Osteoblast (primary cell): ENCODE measurements around the gene CD2BP2. TPM values are rescaled to one million over a fixed set of nuclear protein-coding genes. Genes with fewer than 3 reads are reported as not detected.

Experiments
- DNase-seq: peaks from one replicate; pipeline ENCODE4 v3.0.0; 2011; ENCODE audit warnings: low spot score, mixed read lengths; ENCODE audit not compliant: insufficient read length; ENCODE audit errors: missing footprints
- H2AFZ ChIP-seq: 2 replicates; pipeline ENCODE4 v1.6.0; 2011; ENCODE audit warnings: mild to moderate bottlenecking, low read length
- H3K27ac ChIP-seq: 2 replicates; pipeline ENCODE4 v1.5.1; 2011; ENCODE audit warnings: mild to moderate bottlenecking, low read depth, low read length, moderate library complexity
- H3K27me3 ChIP-seq: 2 replicates; pipeline ENCODE4 v1.6.0; 2012; ENCODE audit warnings: mild to moderate bottlenecking, control low read depth, inconsistent platforms, low read length, moderate library complexity; ENCODE audit not compliant: insufficient read depth
- H3K36me3 ChIP-seq: 2 replicates; pipeline ENCODE4 v1.5.1; 2011; ENCODE audit warnings: mild to moderate bottlenecking, low read length, control low read depth, moderate library complexity; ENCODE audit not compliant: insufficient read depth
- H3K4me1 ChIP-seq: 2 replicates; pipeline ENCODE4 v1.5.1; 2011; ENCODE audit warnings: mild to moderate bottlenecking, low read length, control low read depth, moderate library complexity; ENCODE audit not compliant: insufficient read depth
- H3K4me2 ChIP-seq: 2 replicates; pipeline ENCODE4 v1.6.0; 2011; ENCODE audit warnings: mild to moderate bottlenecking, low read length; ENCODE audit not compliant: insufficient read depth
- H3K4me3 ChIP-seq: fragments of 200-600 bp; sonication (generic); 3 replicates; pipeline ENCODE4 v1.5.1; 2012; ENCODE audit warnings: mild to moderate bottlenecking, low read length, inconsistent platforms; ENCODE audit not compliant: insufficient read depth
- H3K79me2 ChIP-seq: 2 replicates; pipeline ENCODE4 v1.6.0; 2012; ENCODE audit warnings: mild to moderate bottlenecking, low read length, control low read depth, inconsistent platforms; ENCODE audit not compliant: insufficient read depth
- H3K9me3 ChIP-seq: 2 replicates; pipeline ENCODE4 v1.5.1; 2011; ENCODE audit warnings: low read depth, low read length, control low read depth
- H4K20me1 ChIP-seq: 2 replicates; pipeline ENCODE4 v1.6.0; 2012; ENCODE audit warnings: mild to moderate bottlenecking, low read length, control low read depth; ENCODE audit not compliant: insufficient read depth
- CTCF ChIP-seq: IDR thresholded peaks from 2 replicates; pipeline ENCODE4 v1.5.1; 2011; ENCODE audit warnings: mild to moderate bottlenecking, low read depth, low read length, moderate library complexity; ENCODE audit errors: extremely low read depth
- total RNA-seq: library from RNA; depleted of rRNA; stranded (reverse); fragments of >200 nt; gene quantifications from 2 replicates; pipeline ENCODE4 v1.2.3, GENCODE V29; 2012

Gene CD2BP2
- total RNA-seq, 1 donor: 32.9 TPM

GRCh38 chr16:30395992-30396585 is 41.0 kb upstream of the CD2BP2 start:
- TF ChIP-seq CTCF: no peak
- Histone ChIP-seq H3K9me3 (no peaks in the 10 kb centered on the region), H3K4me2 (peak overlapping the region; percentile 86), H2AFZ (peak overlapping the region; percentile 76), H3K4me1 (peaks cover 26% of the 10 kb centered on the region), H3K36me3 (peaks cover 4% of the 10 kb centered on the region), H3K27ac (peak overlapping the region; percentile 41), H3K79me2 (peaks cover 17% of the 10 kb centered on the region), H3K4me3 (peak overlapping the region; percentile 92), H4K20me1 (no peaks in the 10 kb centered on the region), H3K27me3 (no peaks in the 10 kb centered on the region)
- DNase-seq: no peak

DNA sequence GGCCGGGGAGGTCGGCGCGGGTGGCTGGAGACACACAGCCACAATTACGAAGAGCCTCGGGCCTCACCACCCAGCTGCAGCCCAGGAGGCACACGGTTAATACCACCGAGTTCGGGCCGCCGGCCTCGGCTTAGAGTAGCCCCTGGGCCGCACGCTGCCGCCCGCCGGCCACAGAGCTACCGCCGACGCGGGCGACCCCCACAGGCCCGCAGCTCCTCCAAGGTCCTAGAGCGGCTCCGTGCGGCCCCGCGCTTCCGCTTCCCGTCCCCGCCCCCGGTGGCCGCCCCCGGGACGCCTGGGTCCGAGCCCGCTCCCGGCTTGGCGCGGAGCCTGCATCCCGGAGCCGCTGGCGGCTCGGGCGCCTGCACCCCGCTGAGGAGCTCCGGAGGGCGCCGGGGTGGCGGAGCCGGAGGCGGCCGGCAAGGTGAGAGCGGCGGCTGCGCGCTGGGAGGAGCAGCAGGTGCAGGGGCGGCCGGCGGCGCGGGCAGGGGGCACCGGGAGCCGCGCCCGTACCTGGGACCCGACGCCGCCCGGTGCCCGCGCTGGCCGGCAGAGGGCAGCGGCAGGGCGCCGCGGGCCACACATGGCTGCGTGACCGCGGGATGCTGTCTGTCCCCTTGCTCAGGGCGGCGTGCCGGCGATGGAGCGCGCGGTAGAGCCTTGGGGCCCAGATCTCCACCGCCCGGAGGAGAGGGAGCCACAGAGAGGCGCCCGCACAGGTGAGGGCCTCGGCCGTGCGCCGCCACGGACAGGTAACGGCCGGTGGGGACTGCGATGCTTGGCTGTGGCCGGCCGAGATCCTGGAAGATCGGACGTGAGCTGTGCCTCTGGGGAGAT is 40.3 kb upstream of the CD2BP2 start, which contains the start of gene ZNF48:
Gene ZNF48 (plus strand): TSS at position 266 of the 837 bp plus-strand sequence. CDS start 375 bp downstream, at position 641.
- Histone ChIP-seq H3K4me3 (peak within 1 kb of the TSS; percentile 92), H3K36me3 (peaks cover 4% of the 10 kb centered on the region), H3K79me2 (peaks cover 17% of the 10 kb centered on the region), H3K27me3 (no peaks in the 10 kb centered on the region), H3K4me2 (peak within 1 kb of the TSS; percentile 86), H3K27ac (peak within 1 kb of the TSS; percentile 69), H2AFZ (peak within 1 kb of the TSS; percentile 89), H3K4me1 (peaks cover 26% of the 10 kb centered on the region), H3K9me3 (no peaks in the 10 kb centered on the region), H4K20me1 (no peaks in the 10 kb centered on the region)
- no peak for TF ChIP-seq CTCF
- DNase-seq: peak; percentile 99

GRCh38 chr16:30394592-30395154 is 39.6 kb upstream of the CD2BP2 start:
- Histone ChIP-seq H3K4me2 (peak overlapping the region; percentile 84), H3K36me3 (peaks cover 4% of the 10 kb centered on the region), H3K79me2 (peaks cover 17% of the 10 kb centered on the region), H4K20me1 (no peaks in the 10 kb centered on the region), H2AFZ (peak overlapping the region; percentile 89), H3K27ac (peak overlapping the region; percentile 69), H3K9me3 (no peaks in the 10 kb centered on the region), H3K4me3 (peak overlapping the region; percentile 92), H3K4me1 (peaks cover 20% of the 10 kb centered on the region), H3K27me3 (no peaks in the 10 kb centered on the region)
- peak; percentile 96 for DNase-seq
- TF ChIP-seq CTCF: no peak

- peaks cover 6% of the 10 kb centered on the region for H3K4me1 ChIP-seq
- no peaks in the 10 kb centered on the region for H3K27me3 ChIP-seq
- H3K79me2 ChIP-seq: peaks cover 4% of the 10 kb centered on the region
- TF ChIP-seq CTCF: no peak
- H3K4me2 ChIP-seq: no peak overlapping the region
- H3K36me3 ChIP-seq: no peaks in the 10 kb centered on the region
- no peaks in the 10 kb centered on the region for H3K9me3 ChIP-seq
- H3K27ac ChIP-seq: no peak overlapping the region
- H2AFZ ChIP-seq: no peak overlapping the region
- H3K4me3 ChIP-seq: no peak overlapping the region
- peak; percentile 27 for DNase-seq
- H4K20me1 ChIP-seq: peaks cover 8% of the 10 kb centered on the region
These were observed 28.4 kb upstream of the CD2BP2 start for GRCh38 chr16:30383521-30383920.
